Measurements from ENCODE around the gene TMEM163.
A peak's percentile ranks its signal among the peaks of the same experiment; 100 is the strongest.
"Not testable (repeated sequence)": the region's sequence is repeated elsewhere in the genome, so short reads cannot be mapped to it uniquely, and the experiment has no call there.

TMEM163 gene

GRCh38 chr2:134573085-134573370 is 145.8 kb downstream of the TMEM163 start:
- no peak for DNase-seq

GRCh38 chr2:134572314-134573084 is 146.3 kb downstream of the TMEM163 start:
- DNase-seq, result no peak

GRCh38 chr2:134570676-134571075 is 148.1 kb downstream of the TMEM163 start:
- no peak for DNase-seq

GRCh38 chr2:134568413-134568812 is 150.4 kb downstream of the TMEM163 start:
- DNase-seq, result no peak

GRCh38 chr2:134567666-134568065 is 151.1 kb downstream of the TMEM163 start:
- DNase-seq, result no peak

- DNase-seq, result not testable (repeated sequence)
Observed at GRCh38 chr2:134564955-134565354, 153.8 kb downstream of the TMEM163 start.

- no peak for DNase-seq
Observed at GRCh38 chr2:134564549-134564948, 154.3 kb downstream of the TMEM163 start.

- no peak for DNase-seq
Observed at GRCh38 chr2:134558208-134558830, 160.5 kb downstream of the TMEM163 start.

GRCh38 chr2:134555411-134555810 is 163.4 kb downstream of the TMEM163 start:
- no peak for DNase-seq

GRCh38 chr2:134553657-134554056 is 165.1 kb downstream of the TMEM163 start:
- no peak for DNase-seq

- DNase-seq, result no peak
Observed at GRCh38 chr2:134550566-134551164, 168.1 kb downstream of the TMEM163 start.

GRCh38 chr2:134549104-134549503 is 169.7 kb downstream of the TMEM163 start:
- no peak for DNase-seq

GRCh38 chr2:134540990-134541389 is 177.8 kb downstream of the TMEM163 start:
- no peak for DNase-seq

- DNase-seq, result no peak
Observed at GRCh38 chr2:134539981-134540380, 178.8 kb downstream of the TMEM163 start.

GRCh38 chr2:134537702-134538101 is 181.1 kb downstream of the TMEM163 start:
- no peak for DNase-seq

GRCh38 chr2:134537121-134537520 is 181.7 kb downstream of the TMEM163 start:
- DNase-seq, result no peak

- DNase-seq, result no peak
Observed at GRCh38 chr2:134536296-134536695, 182.5 kb downstream of the TMEM163 start.

GRCh38 chr2:134532537-134532936 is 186.3 kb downstream of the TMEM163 start:
- no peak for DNase-seq

GRCh38 chr2:134527381-134527780 is 191.4 kb downstream of the TMEM163 start:
- peak; percentile 54 for DNase-seq

GRCh38 chr2:134522496-134523455 is 196.0 kb downstream of the TMEM163 start:
- no peak for DNase-seq

GRCh38 chr2:134518101-134518500 is 200.7 kb downstream of the TMEM163 start:
- DNase-seq, result no peak

GRCh38 chr2:134515137-134515536 is 203.7 kb downstream of the TMEM163 start:
- no peak for DNase-seq

- DNase-seq, result no peak
Observed at GRCh38 chr2:134513465-134513804, 205.4 kb downstream of the TMEM163 start.

All from left hindlimb (tissue), 1 donor.